Bronchial epithelial cell (primary cell): Measurements from ENCODE around the gene PCDHGC4. TPM values are rescaled to one million over a fixed set of nuclear protein-coding genes. Genes with fewer than 3 reads are reported as not detected.

ENCODE experiments used
- DNase-seq: peaks from one replicate; pipeline ENCODE4 v3.0.0-alpha.2; 2010; ENCODE audit warnings: low read depth
- FAIRE-seq: peaks from 2 replicates; lab custom pipeline; 2011; peaks lifted over from hg19 to GRCh38; lab: Jason Lieb, UNC
- H3K27me3 ChIP-seq: 2 replicates; pipeline ENCODE4 v1.5.1; 2011; ENCODE audit warnings: low read length; ENCODE audit not compliant: control insufficient read depth, insufficient read depth
- H3K36me3 ChIP-seq: 2 replicates; pipeline ENCODE4 v1.5.1; 2011; ENCODE audit warnings: low read length; ENCODE audit not compliant: control insufficient read depth, insufficient read depth
- H3K4me3 ChIP-seq: 2 replicates; pipeline ENCODE4 v1.5.1; 2011; ENCODE audit warnings: mild to moderate bottlenecking, low read depth, low read length, control low read depth
- CTCF ChIP-seq: IDR thresholded peaks from 2 replicates; pipeline ENCODE4 v1.5.1; 2011; ENCODE audit warnings: mild to moderate bottlenecking, moderate library complexity, low read length, control low read depth, inconsistent platforms; ENCODE audit not compliant: insufficient read depth, severe bottlenecking
- total RNA-seq: library from RNA; depleted of rRNA; stranded (reverse); fragments of >200 nt; gene quantifications from 2 replicates; pipeline ENCODE4 v1.2.1, GENCODE V29; 2014

Gene PCDHGC4
- total RNA-seq, 1 donor from 2014 or later, result 0.53 TPM

GRCh38 chr5:141465351-141465750 is 19.5 kb upstream of the PCDHGC4 start:
- FAIRE-seq, result no peak
- TF ChIP-seq CTCF, result no peak
- no peaks in the 10 kb centered on the region for H3K27me3 ChIP-seq
- no peaks in the 10 kb centered on the region for H3K36me3 ChIP-seq
- H3K4me3 ChIP-seq, result no peak overlapping the region
- no peak for DNase-seq

- FAIRE-seq, result peak; percentile 76
- TF ChIP-seq CTCF, result peak; percentile 31
- Histone ChIP-seq H3K4me3 (peak within 1 kb of the TSS; percentile 56), H3K27me3 (no peaks in the 10 kb centered on the region), H3K36me3 (peaks cover 1% of the 10 kb centered on the region)
- peak; percentile 88 for DNase-seq
Observed at GRCh38 chr5:141475625-141476131, 9.2 kb upstream of the PCDHGC4 start, which contains the start of gene PCDHGC3. Gene PCDHGC3, plus strand, starts transcription at chr5:141475966. Its CDS starts 151 bp downstream, at chr5:141476117.

- peak; percentile 52 for DNase-seq
- FAIRE-seq, result no peak
- Histone ChIP-seq H3K4me3 (peak overlapping the region; percentile 56), H3K36me3 (peaks cover 1% of the 10 kb centered on the region), H3K27me3 (no peaks in the 10 kb centered on the region)
- no peak for TF ChIP-seq CTCF
Observed at GRCh38 chr5:141476132-141476911, 8.5 kb upstream of the PCDHGC4 start.

- no peak for FAIRE-seq
Observed at GRCh38 chr5:141477044-141477575, 7.7 kb upstream of the PCDHGC4 start.

GRCh38 chr5:141477815-141478214 is 7.0 kb upstream of the PCDHGC4 start:
- no peaks in the 10 kb centered on the region for H3K27me3 ChIP-seq
- no peak for TF ChIP-seq CTCF
- FAIRE-seq (no peak), DNase-seq (no peak)
- H3K4me3 ChIP-seq, result peak overlapping the region; percentile 23
- peaks cover 1% of the 10 kb centered on the region for H3K36me3 ChIP-seq

More at GRCh38 chr5:141477044-141477575, 7.7 kb upstream of the PCDHGC4 start:
- H3K27me3 ChIP-seq, result no peaks in the 10 kb centered on the region
- H3K4me3 ChIP-seq, result peak overlapping the region; percentile 56
- H3K36me3 ChIP-seq, result peaks cover 1% of the 10 kb centered on the region
- TF ChIP-seq CTCF, result no peak
- no peak for DNase-seq
